Measurements from ENCODE around the gene RGMA. TPM values are rescaled to one million over a fixed set of nuclear protein-coding genes. Genes with fewer than 3 reads are reported as not detected.
"Not testable (repeated sequence)": the region's sequence is repeated elsewhere in the genome, so short reads cannot be mapped to it uniquely, and the experiment has no call there.

Gene RGMA
- total RNA-seq, 2 experiments from 2014 or later = not detected

- TF ChIP-seq CTCF (IDR thresholded peaks at IDR 0.05) = no peak
- no peak for DNase-seq
- ChIA-PET POLR2A (no interaction called here), CTCF (interaction anchor here (1.1 to 1.8 kb wide), 2 partner anchors 10 to 243 kb away, joined by 4 to 5 read pairs; no protein-coding TSS in a partner anchor)
- Mint-ChIP-seq H3K27ac (no peak overlapping the region), H3K4me3 (no peak overlapping the region), H3K27me3 (no peaks in the 10 kb centered on the region), H3K36me3 (ENCODE audit: low read depth) (no peaks in the 10 kb centered on the region), H3K4me1 (ENCODE audit: low read depth) (peaks cover 4% of the 10 kb centered on the region), H3K9me3 (no peaks in the 10 kb centered on the region)
- intact Hi-C loops (cut with micrococcal nuclease) = no loop called here
- no peak for ATAC-seq
Measured at GRCh38 chr15:93040288-93041158, 48.5 kb downstream of the RGMA start.

- H3K4me1 Mint-ChIP-seq (ENCODE audit: low read depth); DNase-seq; H3K36me3 Mint-ChIP-seq (ENCODE audit: low read depth); H3K27ac Mint-ChIP-seq; intact Hi-C loops (cut with micrococcal nuclease); H3K27me3 Mint-ChIP-seq; H3K4me3 Mint-ChIP-seq; H3K9me3 Mint-ChIP-seq; ATAC-seq; POLR2A ChIA-PET: not testable (repeated sequence)
- CTCF ChIA-PET = interaction anchor here (1.1 to 1.8 kb wide), 2 partner anchors 9 to 242 kb away, joined by 4 to 5 read pairs; no protein-coding TSS in a partner anchor
Measured at GRCh38 chr15:93039562-93040287, 49.3 kb downstream of the RGMA start.

GRCh38 chr15:93037820-93038705 is 50.9 kb downstream of the RGMA start:
- no peak for DNase-seq
- H3K4me3 Mint-ChIP-seq = no peak overlapping the region
- H3K27ac Mint-ChIP-seq = no peak overlapping the region
- no peaks in the 10 kb centered on the region for H3K27me3 Mint-ChIP-seq
- H3K4me1 Mint-ChIP-seq (ENCODE audit: low read depth) = peaks cover 4% of the 10 kb centered on the region
- CTCF ChIA-PET = interaction anchor here (0.8 to 1.4 kb wide), 2 partner anchors 10 to 50 kb away, joined by 3 to 5 read pairs; no protein-coding TSS in a partner anchor
- no peak for ATAC-seq
- no peaks in the 10 kb centered on the region for H3K36me3 Mint-ChIP-seq (ENCODE audit: low read depth)
- POLR2A ChIA-PET = interaction anchor here (1.6 kb wide), 1 partner anchor 9 kb away, joined by 7 read pairs; no protein-coding TSS in a partner anchor
- H3K9me3 Mint-ChIP-seq = no peaks in the 10 kb centered on the region
- intact Hi-C loops (cut with micrococcal nuclease) = no loop called here
- TF ChIP-seq CTCF (IDR thresholded peaks at IDR 0.05) = no peak

GRCh38 chr15:93036951-93037819 is 51.8 kb downstream of the RGMA start:
- no peaks in the 10 kb centered on the region for H3K27me3 Mint-ChIP-seq
- H3K36me3 Mint-ChIP-seq (ENCODE audit: low read depth) = no peaks in the 10 kb centered on the region
- ChIA-PET CTCF (interaction anchor here (0.6 to 1.6 kb wide), 8 partner anchors 9 to 240 kb away, joined by 3 to 11 read pairs (median 3); no protein-coding TSS in a partner anchor), POLR2A (interaction anchor here (1.1 to 1.6 kb wide), 2 partner anchors 8 to 9 kb away, joined by 4 to 7 read pairs; no protein-coding TSS in a partner anchor)
- intact Hi-C loops (cut with micrococcal nuclease) = no loop called here
- no peak for TF ChIP-seq CTCF (IDR thresholded peaks at IDR 0.05)
- ATAC-seq (no peak), DNase-seq (no peak)
- no peak overlapping the region for H3K27ac Mint-ChIP-seq
- peaks cover 4% of the 10 kb centered on the region for H3K4me1 Mint-ChIP-seq (ENCODE audit: low read depth)
- H3K4me3 Mint-ChIP-seq = no peak overlapping the region
- H3K9me3 Mint-ChIP-seq = no peaks in the 10 kb centered on the region

Measured in activated CD8-positive, alpha-beta T cell treated with anti-CD3 and anti-CD28 coated beads for 36 hours (primary cell).